ENCODE results near the gene LAMC3.

Gene LAMC3

DNA sequence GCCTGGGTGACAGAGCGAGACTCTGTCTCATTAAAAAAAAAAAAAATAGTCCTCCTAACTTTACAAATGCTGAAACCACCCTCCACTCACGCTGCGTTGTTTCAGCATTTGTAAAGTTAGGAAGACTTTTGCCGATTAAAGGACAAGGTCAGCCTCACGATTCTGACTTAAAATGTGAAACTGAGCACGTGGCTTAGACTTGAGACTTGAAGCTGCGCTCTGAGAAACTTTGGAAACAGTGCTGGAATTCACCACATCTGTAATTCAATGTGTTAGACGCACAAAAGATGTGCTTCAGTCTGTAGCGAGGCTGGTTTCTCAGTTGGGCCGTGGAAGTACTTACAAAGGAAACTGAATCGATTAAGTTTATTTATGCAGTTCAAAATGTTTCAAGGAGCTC lies 25.0 kb upstream of the LAMC3 start:
- no peak for DNase-seq
- no peaks in the 10 kb centered on the region for H3K36me3 ChIP-seq
- no peaks in the 10 kb centered on the region for H3K9me3 ChIP-seq
- peaks cover 0 to 54% of the 10 kb centered on the region in 2 donors for H3K27me3 ChIP-seq
- no peaks in the 10 kb centered on the region for H3K4me1 ChIP-seq
- H3K4me3 ChIP-seq, result no peak overlapping the region
- TF ChIP-seq, protein P1, sequence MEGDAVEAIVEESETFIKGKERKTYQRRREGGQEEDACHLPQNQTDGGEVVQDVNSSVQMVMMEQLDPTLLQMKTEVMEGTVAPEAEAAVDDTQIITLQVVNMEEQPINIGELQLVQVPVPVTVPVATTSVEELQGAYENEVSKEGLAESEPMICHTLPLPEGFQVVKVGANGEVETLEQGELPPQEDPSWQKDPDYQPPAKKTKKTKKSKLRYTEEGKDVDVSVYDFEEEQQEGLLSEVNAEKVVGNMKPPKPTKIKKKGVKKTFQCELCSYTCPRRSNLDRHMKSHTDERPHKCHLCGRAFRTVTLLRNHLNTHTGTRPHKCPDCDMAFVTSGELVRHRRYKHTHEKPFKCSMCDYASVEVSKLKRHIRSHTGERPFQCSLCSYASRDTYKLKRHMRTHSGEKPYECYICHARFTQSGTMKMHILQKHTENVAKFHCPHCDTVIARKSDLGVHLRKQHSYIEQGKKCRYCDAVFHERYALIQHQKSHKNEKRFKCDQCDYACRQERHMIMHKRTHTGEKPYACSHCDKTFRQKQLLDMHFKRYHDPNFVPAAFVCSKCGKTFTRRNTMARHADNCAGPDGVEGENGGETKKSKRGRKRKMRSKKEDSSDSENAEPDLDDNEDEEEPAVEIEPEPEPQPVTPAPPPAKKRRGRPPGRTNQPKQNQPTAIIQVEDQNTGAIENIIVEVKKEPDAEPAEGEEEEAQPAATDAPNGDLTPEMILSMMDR (IDR thresholded peaks at IDR 0.05), result no peak
- H3K27ac ChIP-seq, result no peak overlapping the region
- intact Hi-C loops (cut with DNase I; ENCODE audit: low total_unique reads), result no loop called here

DNA sequence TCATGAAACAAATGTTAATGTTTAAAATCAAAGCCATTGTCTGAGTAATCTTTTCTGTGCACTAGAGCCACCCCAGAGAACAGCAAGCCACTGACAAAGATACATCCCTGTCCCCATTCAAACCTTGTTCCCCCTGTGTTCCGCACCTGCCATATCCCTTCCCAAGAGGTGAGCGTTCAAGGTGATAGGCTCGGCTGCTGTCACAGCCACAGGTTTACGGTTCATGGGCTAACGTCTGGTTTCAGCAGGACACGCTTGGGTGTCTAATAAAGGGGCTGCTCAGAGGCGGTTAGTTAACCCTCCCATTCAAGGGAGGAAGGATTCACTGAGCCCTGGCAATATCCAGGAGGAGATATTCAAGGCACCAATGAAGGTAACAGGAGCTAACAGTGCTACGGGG lies 24.5 kb upstream of the LAMC3 start:
- H3K27me3 ChIP-seq, result peaks cover 0 to 56% of the 10 kb centered on the region in 2 donors
- DNase-seq, result no peak
- H3K4me1 ChIP-seq, result no peaks in the 10 kb centered on the region
- no peak overlapping the region for H3K4me3 ChIP-seq
- no peaks in the 10 kb centered on the region for H3K9me3 ChIP-seq
- H3K36me3 ChIP-seq, result no peaks in the 10 kb centered on the region
- intact Hi-C loops (cut with DNase I; ENCODE audit: low total_unique reads), result no loop called here
- H3K27ac ChIP-seq, result no peak overlapping the region
- TF ChIP-seq, protein P1 (IDR thresholded peaks at IDR 0.05), result no peak

DNA sequence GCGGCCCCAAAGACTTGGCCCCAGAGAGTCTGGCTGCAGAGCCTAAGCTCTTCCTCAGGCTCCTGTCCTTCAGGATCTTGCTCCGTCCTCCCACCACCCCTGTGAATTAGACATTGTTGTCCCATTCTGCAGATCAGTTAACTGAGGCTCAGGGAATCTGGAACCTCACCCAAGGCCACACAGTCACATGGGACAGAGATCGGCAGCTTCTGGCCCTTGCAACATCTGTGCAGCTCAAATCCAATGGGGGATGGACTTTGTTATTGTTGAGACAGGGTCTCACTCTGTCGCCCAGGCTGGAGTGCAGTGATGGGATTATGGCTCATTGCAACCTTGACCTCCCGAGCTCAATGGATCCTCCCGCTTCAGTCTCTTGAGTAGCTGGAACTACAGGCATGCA lies 23.9 kb upstream of the LAMC3 start:
- Histone ChIP-seq H3K4me3 (no peak overlapping the region), H3K27ac (no peak overlapping the region), H3K9me3 (no peaks in the 10 kb centered on the region), H3K27me3 (peaks cover 0 to 55% of the 10 kb centered on the region in 2 donors), H3K36me3 (no peaks in the 10 kb centered on the region), H3K4me1 (no peaks in the 10 kb centered on the region)
- intact Hi-C loops (cut with DNase I; ENCODE audit: low total_unique reads), result no loop called here
- TF ChIP-seq, protein P1 (IDR thresholded peaks at IDR 0.05), result no peak
- DNase-seq, result no peak

DNA sequence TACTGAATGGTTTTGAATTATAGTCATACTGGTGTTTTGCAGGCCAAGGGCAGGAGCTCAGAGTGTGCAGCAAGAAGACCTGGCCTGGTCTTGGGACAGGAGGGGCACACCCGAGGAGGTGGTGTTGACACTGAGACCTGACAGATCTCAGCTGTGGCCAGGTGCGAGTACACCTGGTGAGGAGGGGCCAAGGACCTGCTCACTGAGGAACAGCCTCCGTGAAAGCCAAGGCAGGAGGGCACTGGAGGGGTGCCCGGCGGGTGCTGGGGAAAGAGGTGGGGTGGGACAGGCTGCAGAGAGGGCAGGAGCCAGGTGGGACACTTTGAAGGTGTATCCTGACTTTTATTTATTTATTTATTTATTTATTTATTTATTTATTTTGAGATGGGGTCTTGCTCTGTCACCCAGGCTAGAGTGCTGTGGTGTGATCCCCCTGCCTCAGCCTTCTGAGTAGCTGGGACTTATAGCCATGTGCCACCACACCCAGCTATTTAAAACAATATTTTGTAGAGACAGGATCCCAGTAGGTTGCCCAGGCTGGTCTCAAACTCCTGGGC lies 23.3 kb upstream of the LAMC3 start:
- DNase-seq, result no peak
- Histone ChIP-seq H3K9me3 (no peaks in the 10 kb centered on the region), H3K27me3 (peaks cover 0 to 55% of the 10 kb centered on the region in 2 donors), H3K36me3 (no peaks in the 10 kb centered on the region), H3K4me1 (no peaks in the 10 kb centered on the region), H3K27ac (no peak overlapping the region), H3K4me3 (no peak overlapping the region)
- intact Hi-C loops (cut with DNase I; ENCODE audit: low total_unique reads), result no loop called here
- TF ChIP-seq, protein P1 (IDR thresholded peaks at IDR 0.05), result no peak

DNA sequence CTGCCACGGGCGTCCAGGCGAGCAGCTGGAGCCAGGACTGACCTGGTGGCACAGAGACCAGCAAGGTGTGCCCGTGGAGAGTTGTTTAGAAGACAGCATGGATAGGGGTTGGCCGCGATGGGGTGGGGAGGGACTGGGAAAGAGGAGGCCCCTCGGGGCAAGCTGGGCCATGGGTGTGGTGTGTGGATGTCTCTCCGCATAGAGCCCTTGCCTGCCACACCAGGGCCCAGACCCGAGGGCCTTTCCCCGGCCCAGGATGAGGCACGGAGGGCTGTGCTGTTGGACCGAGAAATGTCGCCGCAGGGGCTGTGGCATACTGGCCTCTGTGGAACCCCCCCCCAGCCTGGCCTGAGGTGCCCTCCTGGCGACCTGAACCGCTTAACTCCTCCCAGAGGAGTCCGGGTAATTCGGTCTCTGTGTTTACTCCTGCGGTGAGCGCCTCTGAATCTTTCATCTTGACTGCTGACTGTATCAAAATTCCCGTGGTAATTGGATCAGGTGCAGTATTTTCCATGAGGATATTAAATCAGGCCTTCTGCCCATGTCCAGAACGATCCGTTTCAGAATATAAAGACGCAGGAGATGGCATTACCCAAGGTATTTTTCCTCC lies 22.5 kb upstream of the LAMC3 start:
- Histone ChIP-seq H3K4me1 (no peaks in the 10 kb centered on the region), H3K27ac (no peak overlapping the region), H3K9me3 (no peaks in the 10 kb centered on the region), H3K36me3 (no peaks in the 10 kb centered on the region), H3K27me3 (peaks cover 0 to 61% of the 10 kb centered on the region in 2 donors), H3K4me3 (no peak overlapping the region)
- no peak for DNase-seq
- TF ChIP-seq, protein P1 (IDR thresholded peaks at IDR 0.05), result no peak
- intact Hi-C loops (cut with DNase I; ENCODE audit: low total_unique reads), result no loop called here

Data from tibial artery (tissue), 4 donors.